Measurements from ENCODE around the gene PRSS37. TPM values are rescaled to one million over a fixed set of nuclear protein-coding genes. Genes with fewer than 3 reads are reported as not detected.

Gene PRSS37
- total and polyA plus RNA-seq, 2 of the 13 experiments (the other 11 are each of a cell fraction or from before 2014, with no cell fraction given): not detected

GRCh38 chr7:141792526-141792925 lies 48.8 kb downstream of the PRSS37 start (continued):
- TF ChIP-seq ATF6 (CRISPR knock-in tag; conservative IDR thresholded peaks at IDR 0.05) (no peak), PRDM4 (CRISPR knock-in tag; IDR thresholded peaks at IDR 0.05; ENCODE audit: borderline replicate concordance) (no peak), ZNF652 (CRISPR knock-in tag; IDR thresholded peaks at IDR 0.05; ENCODE audit: borderline replicate concordance, low read depth) (no peak), GMEB1 (CRISPR knock-in tag; IDR thresholded peaks at IDR 0.05; ENCODE audit: borderline replicate concordance) (no peak), GATA4 (IDR thresholded peaks at IDR 0.05; ENCODE audit: borderline replicate concordance, low read depth) (no peak), THAP7 (CRISPR knock-in tag; IDR thresholded peaks at IDR 0.05) (no peak), ZMYM2 (CRISPR knock-in tag; IDR thresholded peaks at IDR 0.05) (no peak), MYC (CRISPR knock-in tag; IDR thresholded peaks at IDR 0.05; ENCODE audit: borderline replicate concordance) (no peak), ZNF362 (CRISPR knock-in tag; IDR thresholded peaks at IDR 0.05; ENCODE audit: borderline replicate concordance) (no peak), ZXDC (CRISPR knock-in tag; IDR thresholded peaks at IDR 0.05) (no peak)

All from HepG2 (cell line).